Ectodermal cell (in vitro differentiated cells): ENCODE measurements around the gene PDCD11.
A peak's percentile ranks its signal among the peaks of the same experiment; 100 is the strongest.

Experiments
- H3K27ac ChIP-seq: 2 replicates; pipeline ENCODE4 v1.7.0; 2013; ENCODE audit warnings: mild to moderate bottlenecking, low read depth, low read length; ENCODE audit not compliant: insufficient read depth, poor library complexity, severe bottlenecking
- H3K27me3 ChIP-seq: 2 replicates; pipeline ENCODE4 v1.7.0; 2013; ENCODE audit warnings: mild to moderate bottlenecking, low read length; ENCODE audit not compliant: insufficient read depth, control insufficient read depth, poor library complexity, severe bottlenecking
- H3K36me3 ChIP-seq: one replicate; pipeline ENCODE4 v1.7.0; 2013; ENCODE audit warnings: low read length; ENCODE audit not compliant: control insufficient read depth, insufficient read depth
- H3K4me1 ChIP-seq: one replicate; pipeline ENCODE4 v1.7.0; 2013; ENCODE audit warnings: low read length; ENCODE audit not compliant: control insufficient read depth, insufficient read depth
- H3K4me3 ChIP-seq: 2 replicates; pipeline ENCODE4 v1.7.0; 2013; ENCODE audit warnings: low read depth, low read length, control low read depth; ENCODE audit not compliant: insufficient read depth
- H3K9me3 ChIP-seq: 2 replicates; pipeline ENCODE4 v1.7.0; 2013; ENCODE audit warnings: mild to moderate bottlenecking, low read length, moderate library complexity; ENCODE audit not compliant: control insufficient read depth
- WGBS, 2 experiments: methylation state at CpG; one replicate each; pipeline ENCODE4 v1.1.7; 2013; ENCODE audit warnings: missing lambda C conversion rate in 2 of 2; 5-methylcytosine and 5-hydroxymethylcytosine counted together

Gene PDCD11

GRCh38 chr10:103448746-103449145, 52.3 kb downstream of the PDCD11 start:
- no peak overlapping the region for H3K27ac ChIP-seq
- WGBS, 2 experiments: 80 to 90% methylated on average over 1 of the region's 1 CpG
- H3K36me3 ChIP-seq: peaks cover 20% of the 10 kb centered on the region
- H3K9me3 ChIP-seq: no peaks in the 10 kb centered on the region
- H3K4me3 ChIP-seq: no peak overlapping the region
- no peaks in the 10 kb centered on the region for H3K27me3 ChIP-seq
- no peaks in the 10 kb centered on the region for H3K4me1 ChIP-seq

GRCh38 chr10:103449208-103450144, 53.0 kb downstream of the PDCD11 start:
- Histone ChIP-seq H3K27ac (no peak overlapping the region), H3K4me1 (no peaks in the 10 kb centered on the region), H3K9me3 (no peaks in the 10 kb centered on the region), H3K27me3 (no peaks in the 10 kb centered on the region), H3K4me3 (no peak overlapping the region), H3K36me3 (peaks cover 16% of the 10 kb centered on the region)
- WGBS, 2 experiments: 94 to 95% methylated on average over 34 of the region's 34 CpGs

- WGBS, 2 experiments: 93 to 95% methylated on average over 12 of the region's 12 CpGs
- H3K4me3 ChIP-seq: no peak overlapping the region
- H3K9me3 ChIP-seq: no peaks in the 10 kb centered on the region
- H3K27me3 ChIP-seq: no peaks in the 10 kb centered on the region
- no peak overlapping the region for H3K27ac ChIP-seq
- H3K36me3 ChIP-seq: peaks cover 9% of the 10 kb centered on the region
- H3K4me1 ChIP-seq: no peaks in the 10 kb centered on the region
These were observed 53.8 kb downstream of the PDCD11 start for GRCh38 chr10:103450201-103450695.

- Histone ChIP-seq H3K4me3 (no peak overlapping the region), H3K27ac (no peak overlapping the region), H3K27me3 (no peaks in the 10 kb centered on the region), H3K4me1 (no peaks in the 10 kb centered on the region), H3K36me3 (no peaks in the 10 kb centered on the region), H3K9me3 (no peaks in the 10 kb centered on the region)
- 65 to 70% methylated on average over 14 of the region's 14 CpGs for WGBS, 2 experiments
These were observed 54.8 kb downstream of the PDCD11 start for GRCh38 chr10:103451091-103451813.

- Histone ChIP-seq H3K27me3 (no peaks in the 10 kb centered on the region), H3K36me3 (no peaks in the 10 kb centered on the region), H3K27ac (no peak within 1 kb of the TSS), H3K9me3 (no peaks in the 10 kb centered on the region), H3K4me1 (no peaks in the 10 kb centered on the region), H3K4me3 (peak within 1 kb of the TSS; percentile 18)
- WGBS, 2 experiments: 60 to 65% methylated on average over 32 of the region's 32 CpGs
These were observed 55.5 kb downstream of the PDCD11 start, which contains the start of gene CALHM2 for GRCh38 chr10:103451831-103452505. TSS of gene CALHM2 (minus strand) at chr10:103452370. CDS start at chr10:103449941, 2,429 bp downstream.

GRCh38 chr10:103452506-103453230, 56.2 kb downstream of the PDCD11 start:
- Histone ChIP-seq H3K4me1 (no peaks in the 10 kb centered on the region), H3K27me3 (no peaks in the 10 kb centered on the region), H3K9me3 (no peaks in the 10 kb centered on the region), H3K27ac (no peak overlapping the region), H3K4me3 (peak overlapping the region; percentile 18), H3K36me3 (no peaks in the 10 kb centered on the region)
- 79 to 85% methylated on average over 27 of the region's 27 CpGs for WGBS, 2 experiments

- WGBS, 2 experiments: 87 to 91% methylated on average over 4 of the region's 4 CpGs
These were observed 57.6 kb downstream of the PDCD11 start for GRCh38 chr10:103454026-103454425.

GRCh38 chr10:103455235-103455634, 58.8 kb downstream of the PDCD11 start:
- 92 to 93% methylated on average over 25 of the region's 25 CpGs for WGBS, 2 experiments
- H3K36me3 ChIP-seq: no peaks in the 10 kb centered on the region
- no peaks in the 10 kb centered on the region for H3K4me1 ChIP-seq
- no peaks in the 10 kb centered on the region for H3K27me3 ChIP-seq
- H3K4me3 ChIP-seq: no peak overlapping the region
- H3K9me3 ChIP-seq: no peaks in the 10 kb centered on the region
- no peak overlapping the region for H3K27ac ChIP-seq

More at GRCh38 chr10:103454026-103454425, 57.6 kb downstream of the PDCD11 start:
- Histone ChIP-seq H3K4me3 (no peak overlapping the region), H3K36me3 (no peaks in the 10 kb centered on the region), H3K27ac (no peak overlapping the region), H3K9me3 (no peaks in the 10 kb centered on the region), H3K27me3 (no peaks in the 10 kb centered on the region), H3K4me1 (no peaks in the 10 kb centered on the region)

- Histone ChIP-seq H3K9me3 (no peaks in the 10 kb centered on the region), H3K27ac (no peak overlapping the region)
These were observed 59.7 kb downstream of the PDCD11 start for GRCh38 chr10:103456074-103456660.

More at GRCh38 chr10:103456074-103456660, 59.7 kb downstream of the PDCD11 start:
- no peaks in the 10 kb centered on the region for H3K4me1 ChIP-seq
- no peak overlapping the region for H3K4me3 ChIP-seq
- H3K36me3 ChIP-seq: no peaks in the 10 kb centered on the region
- no peaks in the 10 kb centered on the region for H3K27me3 ChIP-seq
- 89 to 90% methylated on average over 9 of the region's 9 CpGs for WGBS, 2 experiments
